ENCODE measurements around the gene ZAR1L.

ZAR1L gene

DNA sequence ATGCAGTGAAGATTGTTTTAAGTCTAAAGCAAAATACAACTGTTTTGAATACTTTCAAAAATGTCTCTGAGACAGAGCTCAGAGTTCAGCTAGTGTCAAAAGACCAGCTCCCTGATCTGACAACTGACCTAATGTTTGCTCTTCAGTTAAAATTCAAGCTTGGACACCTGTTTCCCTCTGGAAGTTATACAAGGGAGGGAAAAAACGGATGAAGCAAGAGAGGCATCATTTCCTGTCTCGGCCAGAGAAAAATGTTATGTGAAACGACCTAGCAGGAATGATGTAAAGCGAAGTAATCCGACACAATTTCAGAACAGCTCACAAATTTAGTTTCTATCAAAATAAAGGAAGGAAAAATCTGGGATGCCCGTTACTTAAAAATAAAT lies 59.4 kb downstream of the ZAR1L start:
- DNase-seq (ENCODE audit: low read depth): no peak

DNA sequence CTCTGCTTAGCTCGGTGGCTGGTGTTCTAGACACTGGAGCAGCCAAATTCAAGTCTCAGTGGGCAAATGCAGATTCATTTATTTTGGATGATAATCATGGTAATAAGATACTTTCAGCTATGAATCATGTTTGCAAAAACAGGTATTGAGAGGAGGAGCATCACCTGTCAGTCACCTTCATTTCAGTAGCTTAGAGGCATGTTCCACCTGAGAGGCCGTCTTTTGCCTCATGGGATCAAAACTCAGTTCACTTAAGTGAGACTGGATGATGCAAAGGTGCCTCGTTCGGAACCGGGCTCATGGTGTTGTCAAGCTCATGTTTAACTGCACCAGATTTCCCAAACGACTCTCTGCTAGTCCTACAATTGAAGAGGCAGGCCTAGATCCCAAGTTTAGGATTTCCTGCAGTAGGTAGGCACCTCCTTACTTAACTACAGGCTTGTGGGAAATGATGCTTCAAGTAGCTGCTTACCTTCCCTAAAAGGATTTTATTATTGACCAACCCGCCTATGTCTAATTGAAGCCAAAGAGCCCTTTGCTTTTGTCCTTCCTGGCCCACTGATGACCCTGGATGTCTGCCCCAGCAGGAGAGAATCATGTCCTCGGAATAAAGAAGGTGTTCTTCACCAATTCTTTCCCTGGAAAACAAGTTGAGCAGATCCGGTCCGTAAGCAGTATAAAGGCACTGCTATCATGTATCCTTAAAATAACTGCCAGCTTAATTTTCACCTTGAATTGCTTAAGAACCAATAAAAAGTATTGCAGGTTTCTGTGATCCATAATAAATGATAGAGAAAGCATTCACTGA lies 60.0 kb downstream of the ZAR1L start:
- no peak for DNase-seq (ENCODE audit: low read depth)

DNA sequence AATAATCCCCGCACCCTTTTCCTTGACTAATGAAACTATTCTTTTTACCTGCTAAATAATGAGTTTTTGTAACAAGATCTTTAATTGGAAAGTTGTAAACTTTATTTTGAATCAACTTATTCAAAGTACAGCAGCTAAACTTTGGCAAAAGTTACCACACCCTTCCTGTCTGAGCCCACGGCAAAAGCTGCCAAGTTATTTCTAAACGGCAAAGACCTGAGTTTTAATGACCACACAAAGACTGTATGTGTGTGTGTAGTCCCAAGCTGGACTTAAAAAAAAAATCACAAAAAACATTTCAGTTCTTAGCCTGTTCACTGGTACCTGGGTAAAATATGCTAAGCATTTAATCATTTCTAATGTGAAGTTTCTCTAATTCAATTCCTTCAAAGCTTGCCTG lies 60.7 kb downstream of the ZAR1L start:
- no peak for DNase-seq (ENCODE audit: low read depth)

DNA sequence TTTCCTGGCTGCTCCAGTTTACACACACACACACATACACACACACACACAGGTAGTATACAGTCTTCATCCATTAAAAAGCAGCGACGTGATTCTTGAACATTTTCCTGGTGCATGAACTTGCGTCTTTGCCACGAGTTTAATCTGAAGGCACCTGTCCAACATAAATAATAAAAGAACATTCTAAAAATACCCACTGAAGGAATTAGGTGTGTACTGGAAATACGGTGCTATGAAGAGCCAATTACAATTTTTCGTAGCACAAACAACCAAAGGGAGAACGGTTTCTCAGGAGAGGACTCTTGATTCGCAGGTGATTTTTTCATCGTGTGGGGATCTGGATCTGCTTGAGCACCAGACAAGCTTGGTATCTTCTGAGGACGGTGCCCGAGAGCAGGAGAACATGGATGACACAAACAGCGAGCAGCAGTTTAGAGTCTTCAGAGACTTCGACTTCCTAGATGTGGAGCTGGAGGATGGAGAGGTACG lies 61.2 kb downstream of the ZAR1L start:
- DNase-seq (ENCODE audit: low read depth): no peak

Measured in stromal cell of bone marrow (primary cell).